NCI-H2107 treated with DMSO at 0.1 percent for 48 hours (cell line): ENCODE data around the gene VPS26A.

Experiments
- DNase-seq: peaks from one replicate; lab custom pipeline; 2025; ENCODE audit not compliant: unreplicated experiment; lab: John Stamatoyannopoulos, UW

The VPS26A gene

DNA sequence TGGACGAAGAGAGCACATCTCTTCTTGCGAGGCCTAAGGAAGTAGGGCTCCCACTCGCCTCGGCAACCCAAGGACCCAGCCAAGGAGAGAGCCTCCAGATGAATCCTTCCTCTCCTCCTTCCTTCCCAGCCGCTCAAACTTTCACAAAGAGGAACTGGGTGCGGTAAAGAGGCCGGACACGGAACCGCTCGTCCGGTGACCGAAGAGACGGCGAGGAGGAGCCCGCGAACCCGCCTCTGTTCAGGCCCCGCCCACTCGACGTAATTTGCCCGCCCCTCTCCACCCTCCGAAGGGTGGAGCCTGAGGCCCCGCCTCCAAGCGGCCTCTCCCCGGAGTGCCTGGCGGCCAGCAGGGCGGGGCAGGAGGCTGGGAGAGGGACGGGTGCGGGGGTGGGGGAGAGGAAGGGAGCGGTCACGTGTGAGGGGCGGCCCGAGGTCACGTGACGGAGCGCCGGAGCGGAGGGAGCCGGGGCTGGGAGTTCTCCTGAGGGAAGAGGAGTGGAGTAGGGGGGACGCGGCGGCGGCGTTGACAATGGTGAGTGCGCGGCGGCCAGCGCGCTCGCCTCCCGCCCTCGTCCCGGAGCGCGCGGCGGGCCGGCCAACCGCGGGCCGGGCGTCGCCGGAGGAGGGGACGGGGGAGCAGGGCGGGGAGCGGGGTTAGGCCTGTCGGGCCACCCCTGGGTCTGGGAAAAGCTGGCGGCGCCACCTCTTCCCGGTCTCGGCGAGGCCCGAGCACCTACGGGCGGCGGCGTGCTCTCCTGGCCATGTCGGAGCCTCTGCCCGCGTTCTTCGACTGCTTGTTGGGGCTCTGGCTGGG, at the start of gene VPS26A:
Gene VPS26A, plus strand, starts transcription at position 432 of the 816 bp plus-strand sequence. Its CDS starts 100 bp downstream, at position 532.
- DNase-seq: peak; percentile 49

DNA sequence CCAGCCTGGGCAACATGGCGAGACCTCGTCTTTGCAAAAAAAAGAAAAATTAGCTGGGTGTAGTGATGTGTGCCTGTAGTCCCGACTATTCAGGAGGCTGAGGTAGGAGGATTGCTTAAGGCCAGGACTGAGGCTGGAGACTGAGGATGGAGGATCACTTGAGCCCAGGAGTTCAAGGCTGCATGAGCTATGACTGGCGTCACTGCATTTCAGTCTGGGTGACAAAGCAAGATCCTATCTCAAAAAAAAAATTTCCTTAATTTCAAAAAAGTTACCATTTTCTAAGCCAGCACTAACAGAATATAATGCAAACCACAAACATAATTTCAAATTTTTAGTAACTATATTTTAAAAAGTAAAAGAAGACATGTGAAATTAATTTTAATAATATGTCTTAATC, 49.4 kb upstream of the VPS26A start:
- DNase-seq: no peak

DNA sequence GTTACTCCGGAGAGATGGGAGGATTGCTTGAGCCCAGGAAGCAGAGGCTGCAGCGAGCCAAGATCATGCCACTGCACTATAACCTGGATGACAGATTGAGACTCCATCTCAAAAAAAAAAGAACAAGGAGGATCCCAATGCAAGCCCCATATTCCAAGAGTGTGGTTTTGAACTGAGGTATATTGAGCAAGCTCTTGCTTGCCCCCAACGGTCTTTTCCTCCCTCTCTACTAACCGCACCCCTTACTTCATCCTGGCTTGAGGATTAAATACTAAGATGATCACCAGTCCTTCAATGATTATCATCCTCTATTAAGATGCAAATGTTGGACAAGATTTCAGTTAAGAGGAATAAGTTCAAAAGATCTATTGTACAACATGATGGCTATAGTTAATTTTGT, 48.5 kb upstream of the VPS26A start:
- no peak for DNase-seq

DNA sequence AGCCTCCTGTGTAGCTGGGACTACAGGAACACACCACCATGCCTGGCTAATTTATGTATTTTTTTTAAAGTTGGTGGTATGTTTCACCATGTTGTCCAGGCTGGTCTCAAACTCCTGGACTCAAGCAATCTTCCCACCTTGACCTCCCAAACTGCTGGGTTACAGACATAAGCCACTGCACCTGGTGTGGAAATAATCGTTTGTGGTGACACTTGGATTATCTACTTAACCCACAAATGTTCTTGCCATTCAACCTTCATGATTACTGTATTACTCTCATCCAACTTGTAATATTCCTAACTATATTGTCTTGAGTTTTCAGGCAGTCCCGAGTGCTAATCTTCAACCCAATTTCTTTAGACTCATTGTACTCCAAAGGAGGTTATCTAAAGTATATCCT, 45.7 kb upstream of the VPS26A start:
- no peak for DNase-seq

DNA sequence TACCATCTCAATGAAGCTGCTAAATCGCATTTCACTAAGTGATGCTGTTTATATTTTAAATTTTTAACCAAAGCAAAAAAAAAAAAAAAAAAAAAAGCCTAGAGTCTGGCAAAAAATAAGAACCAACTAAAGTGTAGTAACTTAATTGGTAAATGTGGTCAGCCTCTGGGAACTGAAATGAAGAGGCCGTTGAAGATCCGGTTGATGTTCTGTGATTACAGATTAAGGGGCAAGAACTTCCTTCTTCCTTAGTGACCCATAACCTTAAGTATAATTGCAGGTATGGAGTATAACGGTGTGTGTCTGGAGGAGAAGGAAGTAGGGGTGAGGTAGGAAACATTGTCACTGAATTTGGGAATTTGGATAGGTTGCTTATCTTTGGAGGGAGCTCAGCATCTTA, 43.8 kb upstream of the VPS26A start:
- DNase-seq: no peak

DNA sequence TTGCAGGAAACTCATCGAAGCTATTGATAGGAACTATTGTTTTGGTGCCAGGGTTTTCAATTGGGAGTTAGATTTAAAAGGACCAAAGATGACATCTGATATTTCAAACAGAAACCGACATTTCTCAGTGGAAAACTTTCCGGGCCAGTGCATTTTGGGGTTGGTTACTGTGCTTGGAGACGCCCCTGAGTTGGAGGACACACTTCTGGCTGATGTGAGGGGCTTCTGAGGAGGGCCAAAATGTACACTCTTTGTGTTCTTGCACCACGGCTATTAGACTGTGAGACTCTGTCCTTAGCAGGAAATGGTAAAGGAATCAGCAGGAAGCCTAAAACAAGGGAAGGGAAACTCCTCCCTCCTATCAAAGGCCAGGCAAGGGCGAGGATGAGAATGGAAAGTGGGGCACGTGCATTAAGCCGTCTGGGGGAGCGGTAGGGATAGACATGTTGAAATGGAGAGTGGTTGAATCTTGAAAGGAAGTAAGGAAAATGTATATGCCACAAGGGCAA, 37.9 kb upstream of the VPS26A start:
- DNase-seq: no peak

DNA sequence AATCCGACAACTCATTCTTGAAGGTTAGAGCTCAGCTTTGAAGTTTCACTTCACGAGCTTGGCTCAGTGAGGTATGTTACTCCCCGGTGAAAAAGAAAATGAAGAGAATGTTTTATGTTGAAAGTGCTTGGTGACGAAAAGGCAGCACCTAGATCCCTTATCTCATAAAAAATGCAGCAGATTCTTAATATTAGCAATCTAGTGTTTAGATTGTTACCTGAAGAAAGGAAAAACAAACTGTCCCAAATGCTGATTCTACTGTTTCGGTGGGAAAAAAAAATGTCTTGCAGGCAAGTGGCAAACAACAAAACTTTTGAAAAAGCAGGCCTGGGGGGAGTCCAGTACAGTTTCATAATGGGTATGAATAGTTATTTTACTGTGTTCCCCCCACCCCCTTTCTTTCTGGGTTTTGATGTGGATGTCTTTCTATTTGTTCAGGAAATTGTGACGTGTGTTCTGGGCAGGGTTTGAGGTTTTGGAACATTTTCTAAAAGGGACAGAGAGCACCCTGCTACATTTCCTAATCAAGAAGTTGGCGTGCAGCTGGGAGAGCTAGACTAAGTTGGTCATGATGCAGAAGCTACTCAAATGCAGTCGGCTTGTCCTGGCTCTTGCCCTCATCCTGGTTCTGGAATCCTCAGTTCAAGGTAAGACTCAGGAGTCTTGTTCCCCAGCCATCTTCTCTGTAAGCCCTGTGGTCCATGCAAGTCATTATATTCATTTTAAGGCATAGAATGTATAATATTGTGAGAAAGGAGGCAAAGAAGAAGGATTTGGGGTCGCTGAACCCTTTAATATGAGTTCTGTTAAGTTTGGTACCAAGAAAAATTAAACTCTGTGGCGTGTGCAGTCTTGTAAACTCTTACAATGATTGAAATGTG, 36.1 kb upstream of the VPS26A start, which contains the start of gene SRGN:
Gene SRGN, plus strand, starts transcription at position 514 of the 881 bp plus-strand sequence. Its CDS starts 55 bp downstream, at position 569.
- no peak for DNase-seq

DNA sequence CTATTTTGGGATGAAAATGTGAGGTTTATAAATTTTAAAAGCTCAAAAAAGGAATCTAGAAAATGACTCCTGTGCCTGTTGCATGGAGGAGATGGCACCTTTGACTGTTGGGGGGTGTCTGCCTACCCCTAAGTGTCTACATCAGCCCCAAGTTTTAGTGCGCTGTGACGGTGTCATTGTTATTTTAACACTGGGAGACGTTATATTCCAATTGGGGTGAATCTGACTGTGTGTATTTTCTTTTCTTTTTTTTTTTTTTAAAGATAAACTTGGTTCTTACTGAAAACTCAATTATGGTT, 35.6 kb upstream of the VPS26A start:
- no peak for DNase-seq

DNA sequence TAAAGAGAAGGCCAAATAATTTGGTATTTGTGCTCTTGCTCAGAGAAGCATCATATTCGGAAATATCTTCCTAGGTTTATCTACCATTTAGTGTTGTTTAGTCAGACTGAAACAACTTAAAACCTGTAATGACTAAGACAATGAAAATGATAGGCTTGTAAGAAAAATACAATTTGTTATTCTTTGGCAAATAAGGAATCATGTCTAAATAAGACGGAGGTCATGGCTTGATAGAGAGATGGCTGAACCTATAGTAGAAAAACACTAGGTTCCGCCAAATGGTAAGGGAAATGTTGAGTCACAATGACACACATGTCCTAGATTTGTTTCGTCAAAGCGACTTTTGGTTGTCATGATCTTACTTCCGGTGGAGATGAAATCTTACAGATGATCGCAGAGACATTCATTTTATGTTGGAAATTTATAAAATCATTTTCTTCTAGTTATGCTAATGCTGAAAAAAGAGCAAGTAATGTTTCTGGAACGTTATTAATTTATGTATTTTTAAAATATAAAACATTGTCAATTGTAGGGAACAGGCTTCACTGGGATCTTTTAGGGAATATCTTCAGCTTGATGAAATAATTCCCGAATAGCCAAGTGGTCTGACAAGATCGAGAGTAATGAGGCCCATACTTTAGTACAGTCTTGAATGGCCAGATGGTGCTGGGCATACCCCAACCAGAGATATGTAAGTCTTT, 35.0 kb upstream of the VPS26A start:
- DNase-seq: no peak

DNA sequence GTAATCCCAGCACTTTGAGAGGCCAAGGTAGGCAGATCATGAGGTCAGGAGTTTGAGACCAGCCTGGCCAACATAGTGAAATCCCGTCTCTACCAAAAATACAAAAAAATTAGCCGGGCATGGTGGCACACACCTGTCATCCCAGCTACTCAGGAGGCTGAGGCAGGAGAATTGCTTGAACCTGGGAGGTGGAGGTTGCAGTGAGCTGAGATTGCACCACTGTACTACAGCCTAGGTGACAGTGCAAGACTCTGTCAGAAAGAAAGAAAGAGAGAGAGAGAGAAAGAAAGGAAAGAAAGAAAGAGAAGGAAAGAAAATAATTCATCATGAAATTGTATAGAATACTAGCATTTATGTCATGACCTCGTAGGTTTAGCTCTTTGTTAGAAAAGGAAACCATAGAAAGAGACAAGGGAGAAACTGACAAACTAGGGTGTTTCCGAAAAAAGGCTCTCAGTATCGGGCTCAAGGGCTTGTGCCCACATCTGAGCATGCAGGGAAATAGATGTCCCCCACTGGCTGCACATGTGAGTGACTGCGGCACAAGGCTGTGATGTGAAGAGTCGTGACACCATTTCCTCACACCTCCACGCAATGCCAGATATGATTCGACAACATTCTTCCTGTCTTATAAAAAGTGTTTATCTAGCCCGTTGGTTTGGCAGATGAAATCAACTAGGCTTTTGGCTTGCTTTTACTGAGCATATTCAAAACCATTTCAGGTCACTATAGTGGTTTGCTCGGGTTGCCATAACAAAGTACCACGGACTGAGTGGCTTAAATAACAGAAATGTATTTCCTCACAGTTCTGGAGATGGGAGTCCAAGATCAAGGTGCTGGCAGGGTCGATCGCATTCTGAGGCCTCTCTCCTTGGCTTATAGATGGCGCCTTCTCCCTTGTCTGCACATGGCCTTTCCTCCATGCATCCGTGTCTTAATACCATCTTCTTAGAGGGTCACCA, 34.1 kb upstream of the VPS26A start:
- no peak for DNase-seq

DNA sequence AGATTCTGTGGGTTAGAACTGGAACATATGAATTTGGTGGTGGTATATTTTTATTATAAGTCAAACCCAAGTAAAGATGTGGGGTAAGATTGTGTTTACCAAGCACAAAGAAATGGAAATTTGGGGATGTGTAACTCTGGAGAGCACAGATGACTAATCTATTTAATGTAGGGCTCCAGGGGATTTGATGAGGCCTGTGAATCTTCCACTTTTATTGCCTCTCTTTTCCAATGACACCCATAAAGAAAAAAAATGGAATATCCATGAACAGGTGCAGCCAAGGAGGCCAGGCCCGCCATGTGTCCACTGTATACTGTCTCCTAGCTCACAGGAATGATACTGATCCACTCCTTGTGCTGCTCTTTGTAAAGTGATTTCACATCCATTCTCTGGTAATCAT, 33.3 kb upstream of the VPS26A start:
- no peak for DNase-seq

DNA sequence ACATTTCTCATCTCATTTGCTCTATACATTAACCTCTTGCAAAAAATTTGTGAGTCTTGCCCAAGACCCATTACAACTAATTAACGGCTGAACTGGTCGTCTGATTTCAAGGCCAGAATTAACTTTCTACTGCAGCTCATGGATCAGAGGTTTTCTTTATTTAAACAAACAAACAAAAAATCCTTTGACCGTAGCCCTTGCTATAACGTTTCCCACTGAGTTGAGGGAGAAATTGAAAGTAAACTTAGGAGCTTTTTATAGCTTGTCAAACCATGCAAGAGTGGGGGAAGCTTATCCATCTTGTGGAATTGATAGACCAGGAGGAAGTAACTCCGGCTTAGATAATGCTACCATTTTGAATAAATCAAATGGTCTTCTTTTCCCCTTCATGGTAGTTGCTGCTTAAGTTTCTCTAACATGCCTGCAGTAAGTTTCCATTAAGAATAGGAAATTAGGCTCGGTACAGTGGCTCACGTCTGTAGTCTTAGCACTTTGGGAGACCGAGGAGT, 32.8 kb upstream of the VPS26A start:
- DNase-seq: no peak

DNA sequence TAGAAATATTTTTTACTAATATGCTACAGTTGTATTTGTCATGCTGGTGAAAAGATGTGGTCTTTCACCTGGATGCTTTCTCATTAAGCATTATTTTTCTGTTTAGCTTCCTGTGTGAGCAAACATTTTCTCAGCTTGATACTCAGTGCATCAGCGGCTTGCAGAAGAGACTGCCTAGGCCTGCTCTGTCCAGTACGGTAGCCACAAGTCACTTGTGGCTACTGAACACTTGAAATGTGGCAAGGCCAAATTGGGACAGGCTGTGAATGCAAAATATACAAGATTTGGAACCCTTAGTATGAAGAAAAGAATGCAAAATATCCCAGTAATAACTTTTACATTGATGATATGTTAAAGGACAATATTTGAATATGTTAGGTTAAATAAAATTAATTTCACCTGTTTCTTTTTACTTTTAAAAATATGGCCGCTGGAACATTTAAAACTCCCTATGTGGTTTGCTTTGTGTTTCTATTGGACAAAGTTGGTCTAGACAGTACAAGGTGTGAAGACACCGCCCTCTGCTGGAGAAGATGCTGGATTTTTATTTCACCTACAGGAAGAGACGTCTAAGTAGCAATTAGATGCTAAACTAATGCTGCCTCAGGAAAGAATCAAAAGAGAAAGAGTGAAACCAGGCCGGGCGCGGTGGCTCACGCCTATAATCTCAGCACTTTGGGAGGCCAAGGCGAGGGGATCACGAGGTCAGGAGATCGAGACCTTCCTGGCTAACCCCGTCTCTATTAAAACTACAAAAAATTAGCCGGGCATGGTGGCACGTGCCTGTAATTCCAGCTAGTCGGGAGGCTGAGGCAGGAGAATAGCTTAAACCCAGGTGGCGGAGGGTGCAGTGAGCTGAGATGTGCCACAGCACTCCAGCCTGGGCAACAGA, 30.8 kb upstream of the VPS26A start:
- peak; percentile 59 for DNase-seq

DNA sequence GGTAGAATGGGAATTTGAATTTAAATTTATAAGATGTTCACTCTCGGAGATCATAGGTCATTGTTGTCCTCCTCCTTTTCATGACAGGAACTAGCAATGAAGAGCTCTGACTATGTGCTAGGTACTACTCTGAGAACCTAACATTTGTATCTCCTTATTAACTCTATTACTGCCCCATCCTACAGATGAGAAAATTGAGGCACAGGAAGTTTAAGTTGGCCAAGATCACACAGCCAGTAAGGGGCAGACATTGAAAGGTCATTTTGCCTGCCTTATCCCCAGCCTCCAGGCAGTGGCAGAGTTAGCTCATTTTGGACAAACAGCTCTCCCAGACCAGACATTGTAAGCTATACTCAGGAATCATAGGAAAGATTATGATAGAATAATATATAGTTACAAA, 30.0 kb upstream of the VPS26A start:
- no peak for DNase-seq

DNA sequence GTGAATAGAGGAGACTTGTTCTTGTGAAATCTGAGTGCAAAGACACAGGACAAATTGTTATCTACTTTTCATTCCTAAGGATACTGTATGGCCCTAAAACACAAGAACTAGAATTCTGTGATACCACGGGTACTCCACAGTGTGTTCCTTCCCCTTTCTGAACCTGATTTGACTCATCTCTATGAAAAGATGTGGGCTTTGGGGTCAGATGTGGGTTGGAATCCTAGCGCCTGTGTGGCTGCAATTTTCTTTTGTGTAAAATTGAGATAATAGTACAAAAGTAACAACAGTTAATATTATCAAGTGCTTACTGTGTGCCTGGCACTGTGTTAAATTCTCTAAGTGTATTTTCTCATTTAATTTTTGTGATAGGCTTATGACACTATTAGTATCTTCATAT, 27.9 kb upstream of the VPS26A start:
- DNase-seq: no peak

DNA sequence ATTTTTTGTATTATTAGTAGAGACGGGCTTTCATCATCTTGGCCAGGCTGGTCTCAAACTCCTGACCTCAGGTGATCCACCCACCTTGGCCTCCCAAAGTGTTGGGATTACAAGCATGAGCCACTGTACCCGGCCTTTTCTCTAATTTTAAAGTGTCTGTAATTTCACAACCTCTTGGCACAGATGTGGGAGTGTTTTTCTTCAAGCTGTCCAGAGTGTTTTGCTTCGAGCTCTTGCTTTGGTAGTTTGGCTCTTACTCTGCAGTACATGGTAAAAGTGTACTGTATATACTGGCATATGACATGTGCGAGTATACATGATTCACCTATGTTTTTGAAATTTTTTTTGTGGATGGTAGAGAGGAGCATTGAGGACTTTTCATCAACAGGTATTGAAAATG, 26.2 kb upstream of the VPS26A start:
- no peak for DNase-seq

DNA sequence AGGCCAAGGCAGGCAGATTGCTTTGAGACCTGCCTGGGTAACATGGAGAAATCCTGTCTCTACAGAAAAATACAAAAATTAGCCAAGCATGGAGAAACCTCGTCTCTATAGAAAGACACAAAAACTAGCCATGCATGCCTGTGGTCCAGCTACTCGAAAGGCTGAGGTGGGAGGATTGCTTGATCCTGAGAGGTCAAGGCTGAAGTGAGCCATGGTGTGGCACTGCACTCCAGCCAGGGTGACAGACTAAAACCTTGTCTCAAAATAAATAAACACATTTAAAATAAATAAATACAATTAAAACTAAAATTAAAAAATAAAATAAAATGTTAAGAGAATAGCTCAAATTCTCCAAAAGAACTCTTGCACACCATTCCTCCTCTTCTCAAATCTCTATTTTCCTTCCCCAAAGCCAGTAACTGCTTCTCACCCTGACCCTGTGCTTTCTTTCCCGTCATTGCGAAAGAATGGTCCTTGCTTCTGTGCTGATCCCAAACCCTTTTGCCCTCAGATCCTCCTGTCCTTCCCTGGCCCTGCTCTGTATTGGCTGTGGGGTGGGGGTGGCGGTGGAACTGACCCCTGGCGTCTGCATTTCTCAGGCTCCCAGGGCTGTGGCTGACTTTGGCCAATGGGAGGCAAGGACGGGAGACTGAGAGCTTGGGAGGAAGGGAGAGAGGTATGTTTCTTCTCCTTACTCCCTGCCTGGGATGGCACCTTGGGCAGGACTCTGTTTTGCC, 23.7 kb upstream of the VPS26A start:
- DNase-seq: no peak

DNA sequence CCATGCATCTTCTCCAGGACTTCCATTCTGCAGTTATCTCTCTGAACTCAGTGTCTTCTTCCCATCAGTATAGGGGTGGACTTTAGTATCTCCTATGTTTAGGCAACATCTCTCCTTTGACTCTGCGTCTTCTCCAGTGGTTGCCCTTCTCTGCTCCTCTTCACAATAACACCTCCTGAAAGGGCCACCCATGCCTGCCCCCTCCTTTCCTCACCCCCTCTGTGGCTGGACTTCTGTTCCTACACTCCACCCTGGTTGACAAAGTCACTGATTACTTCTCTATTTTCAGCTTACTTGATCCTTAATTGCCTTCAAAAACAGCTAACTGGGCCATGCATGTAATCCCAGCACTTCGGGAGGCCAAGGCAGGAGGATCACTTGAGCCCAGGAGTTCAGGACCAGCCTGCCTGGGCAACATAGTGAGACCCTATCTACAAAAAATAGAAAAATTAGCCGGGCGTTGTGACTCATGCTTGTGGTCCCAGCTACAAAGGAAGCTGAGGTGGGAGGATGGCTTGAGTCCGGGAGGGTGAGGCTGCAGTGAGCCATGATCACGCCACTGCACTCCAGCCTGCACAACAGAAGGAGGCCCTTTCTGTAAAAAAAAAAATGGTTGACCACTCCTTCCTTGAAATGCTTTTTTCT, 22.4 kb upstream of the VPS26A start:
- DNase-seq: no peak
